ENCODE results near the gene TRIM52.
"Not testable (repeated sequence)": the region's sequence is repeated elsewhere in the genome, so short reads cannot be mapped to it uniquely, and the experiment has no call there.

The TRIM52 gene

GRCh38 chr5:181218795-181219124 is 42.2 kb downstream of the TRIM52 start:
- TF ChIP-seq POLR2A (IDR thresholded peaks at IDR 0.05; ENCODE audit: low read depth, low read length) = no peak
- no peak for DNase-seq (ENCODE audit: insufficient read length, low spot score)
- no peak for FAIRE-seq

GRCh38 chr5:181217803-181218062 is 43.2 kb downstream of the TRIM52 start:
- no peak for DNase-seq (ENCODE audit: insufficient read length, low spot score)
- TF ChIP-seq POLR2A (IDR thresholded peaks at IDR 0.05; ENCODE audit: low read depth, low read length) = no peak
- FAIRE-seq = no peak

- TF ChIP-seq POLR2A (IDR thresholded peaks at IDR 0.05; ENCODE audit: low read depth, low read length) = no peak
- no peak for DNase-seq (ENCODE audit: insufficient read length, low spot score)
- no peak for FAIRE-seq
These were observed 43.7 kb downstream of the TRIM52 start for GRCh38 chr5:181217111-181217802.

GRCh38 chr5:181215997-181216989 is 44.6 kb downstream of the TRIM52 start:
- TF ChIP-seq POLR2A (IDR thresholded peaks at IDR 0.05; ENCODE audit: low read depth, low read length) = no peak
- FAIRE-seq (no peak), DNase-seq (ENCODE audit: insufficient read length, low spot score) (no peak)

GRCh38 chr5:181214249-181214648 is 46.7 kb downstream of the TRIM52 start:
- FAIRE-seq = not testable (repeated sequence)

GRCh38 chr5:181212934-181213333 is 48.0 kb downstream of the TRIM52 start:
- TF ChIP-seq POLR2A (IDR thresholded peaks at IDR 0.05; ENCODE audit: low read depth, low read length) = no peak
- no peak for DNase-seq (ENCODE audit: insufficient read length, low spot score)
- FAIRE-seq = no peak

More at GRCh38 chr5:181214249-181214648, 46.7 kb downstream of the TRIM52 start:
- not testable (repeated sequence) for DNase-seq (ENCODE audit: insufficient read length, low spot score)

- DNase-seq (ENCODE audit: insufficient read length, low spot score) = no peak
- FAIRE-seq = no peak
- no peak for TF ChIP-seq POLR2A (IDR thresholded peaks at IDR 0.05; ENCODE audit: low read depth, low read length)
These were observed 48.9 kb downstream of the TRIM52 start for GRCh38 chr5:181212080-181212479.

GRCh38 chr5:181211208-181211607 is 49.7 kb downstream of the TRIM52 start:
- TF ChIP-seq POLR2A (IDR thresholded peaks at IDR 0.05; ENCODE audit: low read depth, low read length) = no peak
- FAIRE-seq (no peak), DNase-seq (ENCODE audit: insufficient read length, low spot score) (no peak)

GRCh38 chr5:181210698-181211097 is 50.2 kb downstream of the TRIM52 start:
- not testable (repeated sequence) for DNase-seq (ENCODE audit: insufficient read length, low spot score); FAIRE-seq

- DNase-seq (ENCODE audit: insufficient read length, low spot score); FAIRE-seq: not testable (repeated sequence)
These were observed 50.8 kb downstream of the TRIM52 start for GRCh38 chr5:181210148-181210547.

GRCh38 chr5:181209006-181209405 is 51.9 kb downstream of the TRIM52 start:
- DNase-seq (ENCODE audit: insufficient read length, low spot score); FAIRE-seq: not testable (repeated sequence)

- no peak for FAIRE-seq
- no peak for DNase-seq (ENCODE audit: insufficient read length, low spot score)
- no peak for TF ChIP-seq POLR2A (IDR thresholded peaks at IDR 0.05; ENCODE audit: low read depth, low read length)
These were observed 53.0 kb downstream of the TRIM52 start for GRCh38 chr5:181207960-181208253.

- peak; percentile 58 for DNase-seq (ENCODE audit: insufficient read length, low spot score)
- TF ChIP-seq POLR2A (IDR thresholded peaks at IDR 0.05; ENCODE audit: low read depth, low read length) = peak; percentile 21; the same call in 1 of the 2 replicates
- no peak for FAIRE-seq
These were observed 53.6 kb downstream of the TRIM52 start for GRCh38 chr5:181207214-181207959.

GRCh38 chr5:181205761-181206649 is 54.9 kb downstream of the TRIM52 start:
- FAIRE-seq = no peak

More at GRCh38 chr5:181205761-181206649, 54.9 kb downstream of the TRIM52 start:
- no peak for DNase-seq (ENCODE audit: insufficient read length, low spot score)
- no peak for TF ChIP-seq POLR2A (IDR thresholded peaks at IDR 0.05; ENCODE audit: low read depth, low read length)

Measured in H54 (cell line).